Suprapubic skin (tissue), 4 donors: ENCODE data around the gene SMYD3. TPM values are rescaled to one million over a fixed set of nuclear protein-coding genes. Genes with fewer than 3 reads are reported as not detected.

Experiments
- DNase-seq, 2 donors: peaks; one replicate each; pipeline ENCODE4 v3.0.0-alpha.2; 2019; ENCODE audit warnings: low spot score in 2 of 2
- H3K27ac ChIP-seq: fragments of 200-600 bp; sonication (generic); one replicate; pipeline ENCODE4 v1.5.1; 2019
- H3K27me3 ChIP-seq: fragments of 200-600 bp; sonication (generic); one replicate; pipeline ENCODE4 v1.5.1; 2019
- H3K36me3 ChIP-seq: fragments of 200-600 bp; sonication (generic); one replicate; pipeline ENCODE4 v1.5.1; 2019
- H3K4me1 ChIP-seq: fragments of 200-600 bp; sonication (generic); one replicate; pipeline ENCODE4 v1.5.1; 2019
- H3K4me3 ChIP-seq: fragments of 200-600 bp; sonication (generic); one replicate; pipeline ENCODE4 v1.5.1; 2019; ENCODE audit warnings: mild to moderate bottlenecking
- H3K9me3 ChIP-seq: fragments of 200-600 bp; sonication (generic); one replicate; pipeline ENCODE4 v1.5.1; 2019
- EP300 ChIP-seq: sonication (generic); formaldehyde crosslinking; IDR thresholded peaks from one replicate; pipeline ENCODE4 v1.6.1; 2017; ENCODE audit warnings: antibody characterized with exemption
- POLR2A ChIP-seq, 2 donors: fragments of 450-650 bp; IDR thresholded peaks; one replicate each; pipeline ENCODE4 v1.6.1; 2017; ENCODE audit warnings: antibody characterized with exemption in 2 of 2, mild to moderate bottlenecking in 2 of 2, moderate library complexity in 2 of 2
- POLR2AphosphoS5 ChIP-seq, 3 donors: sonication (generic); formaldehyde crosslinking; IDR thresholded peaks; one replicate each; pipeline ENCODE4 v1.6.1; 2017; ENCODE audit warnings: antibody characterized with exemption in 3 of 3
- WGBS: methylation state at CpG from one replicate; pipeline ENCODE4 v1.1.5; 2018; 5-methylcytosine and 5-hydroxymethylcytosine counted together
- total RNA-seq, 4 donors: library from RNA; depleted of rRNA; stranded (reverse); fragments of >200 nt; gene quantifications; one replicate each; pipeline ENCODE4 v1.1.0, GENCODE V29; 2016
- TF ChIP-seq, protein P1 (sequence below), 2 donors: fragments of 200-600 bp in 1 of 2; fragments of 450-650 bp in 1 of 2; sonication (generic) in 1 of 2; IDR thresholded peaks; one replicate each; pipeline ENCODE4 v1.5.1; 2016 to 2019; ENCODE audit warnings: antibody characterized with exemption in 2 of 2, mild to moderate bottlenecking in 1 of 2, moderate library complexity in 1 of 2

Gene SMYD3
- total RNA-seq, 4 donors from 2014 or later, result 14.5 to 33.6 (median 18.9) TPM

GRCh38 chr1:246516126-246516525 lies 9.0 kb upstream of the SMYD3 start:
- Histone ChIP-seq H3K4me1 (no peaks in the 10 kb centered on the region), H3K9me3 (peaks cover 28% of the 10 kb centered on the region), H3K36me3 (no peaks in the 10 kb centered on the region), H3K27me3 (no peaks in the 10 kb centered on the region), H3K4me3 (no peak overlapping the region), H3K27ac (no peak overlapping the region)
- 100% methylated on average over 6 of the region's 10 CpGs for WGBS
- TF ChIP-seq, protein P1, sequence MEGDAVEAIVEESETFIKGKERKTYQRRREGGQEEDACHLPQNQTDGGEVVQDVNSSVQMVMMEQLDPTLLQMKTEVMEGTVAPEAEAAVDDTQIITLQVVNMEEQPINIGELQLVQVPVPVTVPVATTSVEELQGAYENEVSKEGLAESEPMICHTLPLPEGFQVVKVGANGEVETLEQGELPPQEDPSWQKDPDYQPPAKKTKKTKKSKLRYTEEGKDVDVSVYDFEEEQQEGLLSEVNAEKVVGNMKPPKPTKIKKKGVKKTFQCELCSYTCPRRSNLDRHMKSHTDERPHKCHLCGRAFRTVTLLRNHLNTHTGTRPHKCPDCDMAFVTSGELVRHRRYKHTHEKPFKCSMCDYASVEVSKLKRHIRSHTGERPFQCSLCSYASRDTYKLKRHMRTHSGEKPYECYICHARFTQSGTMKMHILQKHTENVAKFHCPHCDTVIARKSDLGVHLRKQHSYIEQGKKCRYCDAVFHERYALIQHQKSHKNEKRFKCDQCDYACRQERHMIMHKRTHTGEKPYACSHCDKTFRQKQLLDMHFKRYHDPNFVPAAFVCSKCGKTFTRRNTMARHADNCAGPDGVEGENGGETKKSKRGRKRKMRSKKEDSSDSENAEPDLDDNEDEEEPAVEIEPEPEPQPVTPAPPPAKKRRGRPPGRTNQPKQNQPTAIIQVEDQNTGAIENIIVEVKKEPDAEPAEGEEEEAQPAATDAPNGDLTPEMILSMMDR (IDR thresholded peaks at IDR 0.05), result no peak
- TF ChIP-seq POLR2AphosphoS5 (IDR thresholded peaks at IDR 0.05) (no peak), EP300 (no peak), POLR2A (IDR thresholded peaks at IDR 0.05) (no peak)
- DNase-seq, result peak in 1 of 2 donors; percentile 57

- 78% methylated on average over 3 of the region's 3 CpGs for WGBS
- Histone ChIP-seq H3K27ac (no peak overlapping the region), H3K36me3 (no peaks in the 10 kb centered on the region), H3K4me1 (no peaks in the 10 kb centered on the region), H3K27me3 (no peaks in the 10 kb centered on the region), H3K4me3 (no peak overlapping the region), H3K9me3 (peaks cover 28% of the 10 kb centered on the region)
- DNase-seq, result no peak
- TF ChIP-seq POLR2A (IDR thresholded peaks at IDR 0.05), result no peak
- TF ChIP-seq EP300, result no peak
- TF ChIP-seq, protein P1 (IDR thresholded peaks at IDR 0.05), result no peak
- no peak for TF ChIP-seq POLR2AphosphoS5 (IDR thresholded peaks at IDR 0.05)
Measured at GRCh38 chr1:246515390-246516005, 8.4 kb upstream of the SMYD3 start.

GRCh38 chr1:246513619-246514343 lies 6.7 kb upstream of the SMYD3 start:
- H3K27ac ChIP-seq, result no peak overlapping the region
- H3K36me3 ChIP-seq, result no peaks in the 10 kb centered on the region
- 96% methylated on average over 6 of the region's 7 CpGs for WGBS
- TF ChIP-seq, protein P1 (IDR thresholded peaks at IDR 0.05), result no peak
- TF ChIP-seq EP300, result no peak
- peaks cover 28% of the 10 kb centered on the region for H3K9me3 ChIP-seq
- H3K4me3 ChIP-seq, result no peak overlapping the region
- peak in 1 of 2 donors; percentile 75 for DNase-seq
- H3K4me1 ChIP-seq, result no peaks in the 10 kb centered on the region
- no peaks in the 10 kb centered on the region for H3K27me3 ChIP-seq

GRCh38 chr1:246513041-246513440 lies 6.0 kb upstream of the SMYD3 start:
- 94% methylated on average over 5 of the region's 5 CpGs for WGBS
- no peaks in the 10 kb centered on the region for H3K27me3 ChIP-seq

GRCh38 chr1:246512635-246513034 lies 5.6 kb upstream of the SMYD3 start:
- WGBS, result 78% methylated on average over 4 of the region's 10 CpGs
- H3K4me1 ChIP-seq, result peaks cover 1% of the 10 kb centered on the region
- TF ChIP-seq EP300, result no peak
- TF ChIP-seq, protein P1 (IDR thresholded peaks at IDR 0.05), result no peak
- TF ChIP-seq POLR2AphosphoS5 (IDR thresholded peaks at IDR 0.05), result no peak
- no peak for TF ChIP-seq POLR2A (IDR thresholded peaks at IDR 0.05)
- peaks cover 28% of the 10 kb centered on the region for H3K9me3 ChIP-seq
- no peak overlapping the region for H3K27ac ChIP-seq
- DNase-seq, result peak in 1 of 2 donors; percentile 63
- H3K4me3 ChIP-seq, result no peak overlapping the region
- no peaks in the 10 kb centered on the region for H3K36me3 ChIP-seq
- H3K27me3 ChIP-seq, result no peaks in the 10 kb centered on the region

More at GRCh38 chr1:246513041-246513440, 6.0 kb upstream of the SMYD3 start:
- Histone ChIP-seq H3K4me3 (no peak overlapping the region), H3K27ac (no peak overlapping the region), H3K9me3 (peaks cover 28% of the 10 kb centered on the region), H3K36me3 (no peaks in the 10 kb centered on the region), H3K4me1 (no peaks in the 10 kb centered on the region)
- TF ChIP-seq POLR2A (IDR thresholded peaks at IDR 0.05), result no peak
- no peak for TF ChIP-seq EP300
- no peak for TF ChIP-seq POLR2AphosphoS5 (IDR thresholded peaks at IDR 0.05)
- TF ChIP-seq, protein P1 (IDR thresholded peaks at IDR 0.05), result no peak
- DNase-seq, result peak in 1 of 2 donors; percentile 57
